A673 (cell line): Measurements from ENCODE around the gene GON7. TPM values are rescaled to one million over a fixed set of nuclear protein-coding genes. Genes with fewer than 3 reads are reported as not detected.

Experiments
- BruUV-seq: library from RNA; stranded (reverse); fragments of 400-500 nt; replicated peaks from 2 replicates; lab custom pipeline; 2021; lab: Mats Ljungman, UMichigan
- CTCF ChIA-PET: fragments of 300-600 bp; sonication (Branson Sonifier 250); formaldehyde crosslinking; loops from one replicate; lab custom pipeline; 2022; ENCODE audit warnings: antibody characterized with exemption; lab: Charles Lee
- POLR2A ChIA-PET: fragments of 300-600 bp; sonication (Branson Sonifier 250); formaldehyde crosslinking; loops from one replicate; lab custom pipeline; 2022; ENCODE audit warnings: antibody characterized with exemption; ENCODE audit not compliant: low non-redundant PET; lab: Charles Lee
- DNase-seq: peaks from one replicate; pipeline ENCODE4 v3.0.0-alpha.2; 2015; ENCODE audit warnings: low spot score
- H3K27ac ChIP-seq: fragments of 200-600 bp; sonication (generic); 2 replicates; pipeline ENCODE4 v1.5.1; 2016; ENCODE audit warnings: mixed run types, low read depth, mild to moderate bottlenecking, mixed read lengths, antibody characterized with exemption, low read length; ENCODE audit not compliant: poor library complexity, severe bottlenecking
- H3K27me3 ChIP-seq: fragments of 200-600 bp; sonication (generic); replicated peaks from 2 replicates; pipeline ENCODE4 v1.6.1; 2017; ENCODE audit warnings: mixed run types, low read depth, mild to moderate bottlenecking, mixed read lengths, antibody characterized with exemption, low read length; ENCODE audit not compliant: insufficient read depth, poor library complexity
- H3K36me3 ChIP-seq: fragments of 200-600 bp; sonication (generic); 2 replicates; pipeline ENCODE4 v1.6.1; 2016; ENCODE audit warnings: mixed run types, mild to moderate bottlenecking, mixed read lengths, antibody characterized with exemption, low read length; ENCODE audit not compliant: insufficient read depth, poor library complexity, severe bottlenecking
- H3K4me1 ChIP-seq: fragments of 200-600 bp; sonication (generic); 2 replicates; pipeline ENCODE4 v1.6.1; 2017; ENCODE audit warnings: mixed run types, mild to moderate bottlenecking, mixed read lengths, antibody characterized with exemption, low read length; ENCODE audit not compliant: insufficient read depth, poor library complexity, severe bottlenecking
- H3K4me3 ChIP-seq: fragments of 200-600 bp; sonication (generic); 2 replicates; pipeline ENCODE4 v1.5.1; 2016; ENCODE audit warnings: low read depth, mixed run types, mild to moderate bottlenecking, mixed read lengths, low read length; ENCODE audit not compliant: poor library complexity, severe bottlenecking
- H3K9me3 ChIP-seq: fragments of 200-600 bp; sonication (generic); 2 replicates; pipeline ENCODE4 v1.6.1; 2016; ENCODE audit warnings: mixed run types, low read depth, mild to moderate bottlenecking, mixed read lengths, antibody characterized with exemption, low read length; ENCODE audit not compliant: poor library complexity, severe bottlenecking
- EZH2 ChIP-seq: fragments of 200-600 bp; sonication (generic); IDR thresholded peaks from 2 replicates; pipeline ENCODE4 v1.6.1; 2017; ENCODE audit warnings: borderline replicate concordance, low read depth, mild to moderate bottlenecking, mixed read lengths, antibody characterized with exemption, low read length; ENCODE audit not compliant: poor library complexity, severe bottlenecking
- intact Hi-C: fragments of 100-400 bp; cut with micrococcal nuclease; formaldehyde crosslinking; loops from one replicate; pipeline ENCODE4 v1.10.0; 2022; ENCODE audit not compliant: unreplicated experiment
- total RNA-seq: library from RNA; stranded (reverse); gene quantifications from 2 replicates; pipeline ENCODE4 v1.2.3, GENCODE V29; 2021
- TF ChIP-seq, protein P1 (sequence below): fragments of 300-800, 200-600 bp; sonication (generic); conservative IDR thresholded peaks from 2 replicates; pipeline ENCODE4 v1.5.1; 2017; ENCODE audit warnings: low read depth, mild to moderate bottlenecking, antibody characterized with exemption, low read length, moderate library complexity, mixed read lengths

The GON7 gene
- total RNA-seq, 1 experiment from 2014 or later: 24.1 TPM

DNA sequence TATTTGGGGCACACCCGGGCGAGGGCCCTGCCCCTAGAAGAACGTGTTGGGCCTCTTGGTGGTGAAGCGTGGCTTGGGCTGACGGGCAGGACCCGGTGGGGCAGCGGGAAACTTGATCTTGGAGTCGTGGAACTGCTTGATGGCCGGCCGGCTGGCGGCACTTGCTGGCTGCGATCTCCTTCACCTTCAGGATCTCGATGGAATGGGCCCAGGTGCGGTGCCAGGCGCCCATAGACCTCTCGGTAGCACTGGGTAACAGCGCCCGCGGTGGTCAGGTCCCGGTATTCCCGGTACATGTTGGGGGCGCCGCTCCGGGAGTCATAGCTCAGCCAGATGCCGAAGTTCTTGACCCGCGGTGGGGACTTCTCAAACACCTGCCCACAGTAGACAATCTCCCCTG lies 16.7 kb upstream of the GON7 start:
- Histone ChIP-seq H3K27me3 (no peaks in the 10 kb centered on the region), H3K27ac (no peak overlapping the region), H3K4me3 (no peak overlapping the region), H3K4me1 (no peaks in the 10 kb centered on the region), H3K9me3 (no peaks in the 10 kb centered on the region), H3K36me3 (peaks cover 60% of the 10 kb centered on the region)
- POLR2A ChIA-PET: no interaction called here
- no TSS peak for BruUV-seq
- CTCF ChIA-PET: no interaction called here
- TF ChIP-seq, protein P1, sequence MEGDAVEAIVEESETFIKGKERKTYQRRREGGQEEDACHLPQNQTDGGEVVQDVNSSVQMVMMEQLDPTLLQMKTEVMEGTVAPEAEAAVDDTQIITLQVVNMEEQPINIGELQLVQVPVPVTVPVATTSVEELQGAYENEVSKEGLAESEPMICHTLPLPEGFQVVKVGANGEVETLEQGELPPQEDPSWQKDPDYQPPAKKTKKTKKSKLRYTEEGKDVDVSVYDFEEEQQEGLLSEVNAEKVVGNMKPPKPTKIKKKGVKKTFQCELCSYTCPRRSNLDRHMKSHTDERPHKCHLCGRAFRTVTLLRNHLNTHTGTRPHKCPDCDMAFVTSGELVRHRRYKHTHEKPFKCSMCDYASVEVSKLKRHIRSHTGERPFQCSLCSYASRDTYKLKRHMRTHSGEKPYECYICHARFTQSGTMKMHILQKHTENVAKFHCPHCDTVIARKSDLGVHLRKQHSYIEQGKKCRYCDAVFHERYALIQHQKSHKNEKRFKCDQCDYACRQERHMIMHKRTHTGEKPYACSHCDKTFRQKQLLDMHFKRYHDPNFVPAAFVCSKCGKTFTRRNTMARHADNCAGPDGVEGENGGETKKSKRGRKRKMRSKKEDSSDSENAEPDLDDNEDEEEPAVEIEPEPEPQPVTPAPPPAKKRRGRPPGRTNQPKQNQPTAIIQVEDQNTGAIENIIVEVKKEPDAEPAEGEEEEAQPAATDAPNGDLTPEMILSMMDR: no peak
- TF ChIP-seq EZH2: no peak
- DNase-seq: no peak
- intact Hi-C loops: no loop called here

DNA sequence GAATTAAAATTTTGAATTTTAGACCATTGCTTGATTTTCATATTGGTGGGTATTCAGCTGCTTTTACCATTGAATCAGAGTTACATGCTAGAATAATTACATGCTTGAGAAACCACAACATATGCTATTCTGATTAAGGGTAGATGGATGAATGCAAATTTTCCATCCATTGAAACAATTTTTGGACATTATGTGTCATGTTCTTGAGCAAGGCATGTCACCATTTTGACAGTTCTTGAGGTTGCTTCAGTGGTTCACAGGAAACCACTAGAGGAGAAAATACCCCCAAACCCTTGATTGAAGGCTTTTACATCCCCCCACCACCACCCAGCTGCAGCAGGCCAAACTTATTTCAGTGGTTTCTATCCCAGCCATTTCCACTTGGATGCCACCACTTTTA lies 13.6 kb upstream of the GON7 start:
- Histone ChIP-seq H3K27me3 (no peaks in the 10 kb centered on the region), H3K36me3 (peaks cover 61% of the 10 kb centered on the region), H3K4me1 (no peaks in the 10 kb centered on the region), H3K27ac (no peak overlapping the region), H3K9me3 (no peaks in the 10 kb centered on the region), H3K4me3 (no peak overlapping the region)
- ChIA-PET CTCF (no interaction called here), POLR2A (no interaction called here)
- intact Hi-C loops: no loop called here
- TF ChIP-seq, protein P1: no peak
- no TSS peak for BruUV-seq
- no peak for DNase-seq

DNA sequence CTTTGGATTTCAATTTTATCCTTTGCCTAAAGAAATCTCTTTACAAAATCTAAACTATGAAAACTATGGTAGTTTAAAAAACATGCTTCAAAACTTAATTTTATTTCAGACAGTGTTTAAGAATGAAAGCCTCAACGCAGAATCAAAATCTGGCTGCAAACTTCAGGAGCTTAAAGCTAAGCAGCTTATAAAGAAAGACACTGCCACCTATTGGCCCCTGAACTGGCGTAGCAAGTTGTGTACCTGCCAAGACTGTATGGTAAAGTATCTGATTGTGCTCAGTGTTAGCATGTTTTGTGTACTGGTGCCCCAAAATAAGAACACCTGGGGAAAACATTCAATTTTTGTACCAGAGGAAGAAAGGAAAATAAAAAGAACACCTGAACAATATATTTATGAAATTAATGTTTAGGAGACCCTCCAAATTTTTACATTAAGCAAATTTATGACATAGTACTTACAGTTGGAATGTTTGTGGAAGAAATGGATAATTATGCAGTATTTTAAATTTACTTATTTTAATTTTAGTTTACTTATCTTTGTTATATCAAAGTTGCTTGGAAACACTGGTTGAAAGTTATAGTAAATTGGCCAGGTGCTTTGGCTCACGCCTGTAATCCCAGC lies 12.3 kb upstream of the GON7 start:
- CTCF ChIA-PET: interaction anchor here (0.5 to 1.0 kb wide), 9 partner anchors 12 to 750 kb away, joined by 3 to 16 read pairs (median 5); partner anchors contain the start of genes GON7 and UBR7

More for the DNA sequence above, 12.3 kb upstream of the GON7 start:
- no peaks in the 10 kb centered on the region for H3K4me1 ChIP-seq
- no peak for TF ChIP-seq EZH2
- TF ChIP-seq, protein P1: peak; percentile 73
- peak; percentile 70 for DNase-seq
- H3K36me3 ChIP-seq: peaks cover 72% of the 10 kb centered on the region
- no peaks in the 10 kb centered on the region for H3K27me3 ChIP-seq
- no peak overlapping the region for H3K4me3 ChIP-seq
- no TSS peak for BruUV-seq
- POLR2A ChIA-PET: no interaction called here
- no peaks in the 10 kb centered on the region for H3K9me3 ChIP-seq
- no peak overlapping the region for H3K27ac ChIP-seq
- intact Hi-C loops: no loop called here
